Measurements from ENCODE around the gene PAK1.

PAK1 gene

GRCh38 chr11:77473801-77474683, at the start of gene PAK1:
PAK1 (minus strand) TSS chr11:77474094; CDS start chr11:77392520, 81,574 bp downstream.
- H3K4me3 ChIP-seq (ENCODE audit: control insufficient read depth, low read depth, low read length): peak within 1 kb of the TSS; percentile 53
- DNase-seq (ENCODE audit: low read depth): no peak
- no peak for TF ChIP-seq CTCF (IDR thresholded peaks at IDR 0.05; ENCODE audit: control insufficient read depth, insufficient read depth, low read depth, low read length, missing control alignments)

GRCh38 chr11:77522215-77522614, 48.3 kb upstream of the PAK1 start:
- DNase-seq (ENCODE audit: low read depth): no peak
- no peak for TF ChIP-seq CTCF (IDR thresholded peaks at IDR 0.05; ENCODE audit: control insufficient read depth, insufficient read depth, low read depth, low read length, missing control alignments)
- no peak overlapping the region for H3K4me3 ChIP-seq (ENCODE audit: control insufficient read depth, low read depth, low read length)

GRCh38 chr11:77519847-77520246, 46.0 kb upstream of the PAK1 start:
- no peak for DNase-seq (ENCODE audit: low read depth)
- H3K4me3 ChIP-seq (ENCODE audit: control insufficient read depth, low read depth, low read length): no peak overlapping the region
- TF ChIP-seq CTCF (IDR thresholded peaks at IDR 0.05; ENCODE audit: control insufficient read depth, insufficient read depth, low read depth, low read length, missing control alignments): no peak

- DNase-seq (ENCODE audit: low read depth): no peak
- TF ChIP-seq CTCF (IDR thresholded peaks at IDR 0.05; ENCODE audit: control insufficient read depth, insufficient read depth, low read depth, low read length, missing control alignments): no peak
- H3K4me3 ChIP-seq (ENCODE audit: control insufficient read depth, low read depth, low read length): no peak overlapping the region
Observed at GRCh38 chr11:77518471-77518870, 44.6 kb upstream of the PAK1 start.

GRCh38 chr11:77517753-77518152, 43.9 kb upstream of the PAK1 start:
- no peak overlapping the region for H3K4me3 ChIP-seq (ENCODE audit: control insufficient read depth, low read depth, low read length)
- DNase-seq (ENCODE audit: low read depth): no peak
- TF ChIP-seq CTCF (IDR thresholded peaks at IDR 0.05; ENCODE audit: control insufficient read depth, insufficient read depth, low read depth, low read length, missing control alignments): no peak

- H3K4me3 ChIP-seq (ENCODE audit: control insufficient read depth, low read depth, low read length): no peak overlapping the region
- TF ChIP-seq CTCF (IDR thresholded peaks at IDR 0.05; ENCODE audit: control insufficient read depth, insufficient read depth, low read depth, low read length, missing control alignments): no peak
- DNase-seq (ENCODE audit: low read depth): no peak
Observed at GRCh38 chr11:77517226-77517625, 43.3 kb upstream of the PAK1 start.
